Endometrium (tissue), 2 donors: ENCODE results near the gene SLC6A6.

ENCODE experiments used
- FAIRE-seq: peaks from 2 replicates; lab custom pipeline; 2012; peaks lifted over from hg19 to GRCh38; lab: Jason Lieb, UNC
- donor health status: control.
- donor health status: control.

Gene SLC6A6

GRCh38 chr3:14402304-14402811, at the start of gene SLC6A6:
SLC6A6 (plus strand) TSS chr3:14402606; CDS start chr3:14443635, 41,029 bp downstream.
- FAIRE-seq = no peak

GRCh38 chr3:14353502-14353901, 48.9 kb upstream of the SLC6A6 start:
- FAIRE-seq = no peak

- no peak for FAIRE-seq
These were observed 44.9 kb upstream of the SLC6A6 start for GRCh38 chr3:14357463-14357862.

- FAIRE-seq = peak; percentile 90
These were observed 43.8 kb upstream of the SLC6A6 start for GRCh38 chr3:14358426-14359211.

GRCh38 chr3:14359348-14359747, 43.1 kb upstream of the SLC6A6 start:
- no peak for FAIRE-seq

- FAIRE-seq = no peak
These were observed 42.1 kb upstream of the SLC6A6 start for GRCh38 chr3:14360123-14360881.

GRCh38 chr3:14361068-14361677, 41.2 kb upstream of the SLC6A6 start:
- FAIRE-seq = no peak

GRCh38 chr3:14362890-14363289, 39.5 kb upstream of the SLC6A6 start:
- FAIRE-seq = no peak

- FAIRE-seq = no peak
These were observed 39.0 kb upstream of the SLC6A6 start for GRCh38 chr3:14363379-14363778.

GRCh38 chr3:14363991-14364390, 38.4 kb upstream of the SLC6A6 start:
- no peak for FAIRE-seq

- FAIRE-seq = no peak
These were observed 37.7 kb upstream of the SLC6A6 start for GRCh38 chr3:14364580-14365292.

- FAIRE-seq = no peak
These were observed 36.2 kb upstream of the SLC6A6 start for GRCh38 chr3:14366248-14366647.

GRCh38 chr3:14366915-14367823, 35.2 kb upstream of the SLC6A6 start:
- no peak for FAIRE-seq

GRCh38 chr3:14368146-14368545, 34.3 kb upstream of the SLC6A6 start:
- no peak for FAIRE-seq

GRCh38 chr3:14368885-14369284, 33.5 kb upstream of the SLC6A6 start:
- no peak for FAIRE-seq

GRCh38 chr3:14369675-14370669, 32.4 kb upstream of the SLC6A6 start:
- no peak for FAIRE-seq

- no peak for FAIRE-seq
These were observed 31.5 kb upstream of the SLC6A6 start for GRCh38 chr3:14370720-14371572.

- FAIRE-seq = no peak
These were observed 30.6 kb upstream of the SLC6A6 start for GRCh38 chr3:14371573-14372474.
